CD4-positive, alpha-beta T cell treated with Interleukin-21 for 1 hour (primary cell): ENCODE measurements around the gene DNAJB9.
A peak's percentile ranks its signal among the peaks of the same experiment; 100 is the strongest.

Experiments
- DNase-seq: peaks from one replicate; pipeline ENCODE4 v3.0.0-alpha.2; 2020

The DNAJB9 gene

GRCh38 chr7:108570146-108570755 lies 577 bp downstream of the DNAJB9 start:
- DNase-seq, result peak; percentile 59

DNA sequence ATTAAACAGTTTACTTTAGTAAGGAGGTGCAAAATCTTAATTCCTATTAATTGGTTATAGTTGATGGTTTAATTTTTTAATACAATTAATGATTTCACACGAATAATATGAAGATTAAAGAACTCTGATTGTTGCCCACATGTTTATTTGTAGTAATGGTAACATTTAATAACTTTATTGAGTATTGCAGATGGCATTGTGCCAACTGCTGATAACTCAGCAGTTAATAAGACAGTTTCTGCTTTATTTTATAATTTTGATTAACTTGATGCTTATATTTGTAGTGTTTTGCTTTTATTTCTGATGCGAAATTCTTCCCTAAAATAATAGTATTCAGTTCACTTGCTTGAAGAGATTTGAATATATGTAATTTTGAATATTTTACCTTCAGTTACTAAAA lies 2.8 kb downstream of the DNAJB9 start:
- DNase-seq, result no peak

DNA sequence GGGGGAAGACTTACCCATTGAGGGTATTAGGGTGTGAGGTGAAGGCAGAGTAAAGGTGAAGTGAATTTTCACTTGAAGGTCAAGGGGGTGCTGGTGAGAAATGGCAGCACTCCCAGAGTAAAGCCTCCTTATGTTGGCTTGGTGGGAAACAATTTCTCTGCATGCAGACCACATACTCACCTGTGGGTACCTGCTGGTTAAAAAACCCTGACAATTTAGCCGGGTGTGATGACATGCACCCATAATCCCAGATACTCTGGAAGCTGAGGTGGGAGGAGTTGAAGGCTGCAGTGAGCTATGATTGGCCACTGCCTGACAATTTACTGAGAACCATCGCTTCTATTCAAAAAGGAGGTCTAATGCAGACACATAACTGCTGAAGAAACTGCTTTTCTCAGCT lies 5.5 kb downstream of the DNAJB9 start:
- no peak for DNase-seq

DNA sequence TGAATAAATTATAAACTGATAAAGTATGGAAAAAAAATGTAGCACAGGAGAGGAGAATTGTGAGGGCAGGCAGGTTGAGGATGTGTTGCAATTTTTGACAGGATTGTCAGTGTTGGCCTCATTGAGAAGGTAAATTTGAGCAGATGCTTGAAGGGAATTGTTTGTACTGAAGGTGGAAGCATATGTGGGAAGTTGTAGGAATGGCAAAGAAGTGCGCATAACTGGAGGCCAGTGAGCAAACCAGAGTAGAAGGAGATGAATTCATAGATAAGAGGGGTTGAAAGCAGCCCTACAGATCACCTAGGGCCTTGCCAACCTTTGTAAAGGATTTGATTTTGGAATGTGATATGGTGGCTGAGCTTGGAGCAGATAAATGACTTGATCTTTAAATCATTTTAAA lies 6.4 kb downstream of the DNAJB9 start:
- no peak for DNase-seq

GRCh38 chr7:108578937-108579336 lies 9.3 kb downstream of the DNAJB9 start:
- no peak for DNase-seq

GRCh38 chr7:108580298-108580697 lies 10.6 kb downstream of the DNAJB9 start:
- DNase-seq, result no peak

DNA sequence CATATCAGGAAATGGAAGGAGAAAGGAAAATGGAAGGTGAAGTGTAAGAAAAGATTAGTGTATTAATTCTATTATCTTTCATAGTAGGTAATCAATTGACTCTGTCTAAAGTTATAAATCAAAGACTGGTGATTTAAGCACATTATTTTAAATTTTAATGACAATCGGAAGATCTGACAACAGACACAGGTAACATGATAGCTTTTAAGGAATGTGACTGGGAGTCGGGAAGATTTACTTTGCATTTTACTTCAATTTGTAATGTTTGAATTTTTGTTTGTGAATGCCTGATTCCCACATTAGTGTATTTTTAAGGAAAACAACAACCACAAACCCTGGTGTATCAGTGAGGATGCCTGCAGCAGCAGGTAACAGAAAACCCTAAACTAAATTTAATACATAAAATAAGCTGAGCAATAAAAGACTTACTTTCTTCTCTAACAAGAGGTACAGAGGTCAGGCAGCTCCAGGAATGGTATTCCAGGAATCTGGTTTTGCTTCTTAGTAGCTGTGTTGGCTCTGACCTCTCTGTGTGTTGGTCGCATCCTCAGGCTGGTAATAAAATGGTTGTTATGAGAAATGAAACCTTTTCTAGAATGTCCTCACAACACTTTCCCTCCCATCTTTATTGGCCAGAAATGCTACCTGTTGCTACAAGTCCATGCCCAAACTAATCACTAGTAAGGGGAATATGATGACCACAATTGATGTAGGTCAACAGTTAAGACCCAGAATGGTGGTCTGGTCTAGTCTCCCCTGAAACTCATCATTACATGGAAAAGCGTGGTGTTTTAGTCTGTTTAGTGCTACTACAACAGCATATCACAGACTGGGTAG lies 12.2 kb downstream of the DNAJB9 start:
- no peak for DNase-seq

GRCh38 chr7:108584211-108584610 lies 14.5 kb downstream of the DNAJB9 start:
- DNase-seq, result no peak

DNA sequence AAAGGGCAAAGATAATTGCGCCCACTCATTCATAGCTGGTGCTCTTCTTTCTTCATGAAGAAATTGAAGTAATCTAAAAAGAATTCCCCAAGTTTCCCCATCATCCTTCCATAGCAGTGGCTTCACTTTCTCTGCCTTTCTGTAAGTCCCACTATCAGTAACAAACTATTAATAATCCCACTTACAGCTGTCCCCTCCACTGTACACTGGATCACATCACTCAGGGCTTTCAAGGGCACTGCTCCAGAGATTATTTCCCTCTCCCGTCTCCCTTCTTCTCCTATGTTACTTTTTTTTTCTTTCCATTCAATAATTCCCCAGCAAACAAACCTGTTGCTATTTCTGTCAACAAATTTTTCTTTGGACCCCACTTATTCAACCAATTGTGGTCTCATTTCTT lies 16.2 kb downstream of the DNAJB9 start:
- DNase-seq, result no peak

GRCh38 chr7:108586274-108586710 lies 16.6 kb downstream of the DNAJB9 start:
- no peak for DNase-seq

GRCh38 chr7:108589199-108589598 lies 19.5 kb downstream of the DNAJB9 start:
- DNase-seq, result no peak

- no peak for DNase-seq
Observed at GRCh38 chr7:108589874-108590273, 20.2 kb downstream of the DNAJB9 start.

GRCh38 chr7:108590606-108591005 lies 20.9 kb downstream of the DNAJB9 start:
- DNase-seq, result no peak

- no peak for DNase-seq
Observed at GRCh38 chr7:108592646-108593201, 23.1 kb downstream of the DNAJB9 start.

DNA sequence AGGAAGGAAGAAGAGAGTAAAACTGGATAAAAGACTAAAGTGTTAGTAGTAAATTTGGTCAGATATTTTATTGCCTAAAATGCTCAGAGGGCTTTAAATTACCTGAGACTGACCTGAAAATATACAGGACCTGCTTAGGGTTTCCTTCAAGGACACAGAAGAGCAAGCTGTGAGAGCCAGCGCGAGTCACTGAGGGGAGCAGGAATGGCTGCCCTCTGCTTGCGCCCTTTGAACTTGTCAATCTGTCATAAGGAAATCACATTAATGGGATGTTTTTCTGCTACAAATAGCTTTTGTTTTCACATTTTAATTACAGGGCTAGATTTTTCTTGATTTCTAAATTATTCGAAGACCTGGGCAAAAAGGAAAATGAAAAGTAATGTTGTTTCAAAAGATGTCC lies 26.9 kb downstream of the DNAJB9 start:
- no peak for DNase-seq

DNA sequence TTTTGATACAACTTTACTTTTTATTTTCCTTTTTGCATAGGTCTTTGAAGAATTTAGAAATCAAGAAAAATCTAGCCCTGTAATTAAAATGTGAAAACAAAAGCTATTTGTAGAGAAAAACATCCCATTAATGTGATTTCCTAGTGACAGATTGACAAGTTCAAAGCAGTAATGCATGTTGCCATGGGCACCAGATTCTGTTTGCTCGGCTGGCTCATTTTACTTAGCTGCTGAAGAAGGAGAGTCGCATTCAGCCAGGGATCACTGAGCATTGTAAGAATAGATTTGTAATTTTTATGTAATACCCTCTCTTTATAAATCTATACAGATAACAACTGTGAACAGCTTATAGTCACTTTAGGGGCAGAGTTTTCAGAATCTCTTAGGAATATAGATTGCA lies 28.5 kb downstream of the DNAJB9 start:
- no peak for DNase-seq

- no peak for DNase-seq
Observed at GRCh38 chr7:108598914-108599580, 29.4 kb downstream of the DNAJB9 start.

- DNase-seq, result no peak
Observed at GRCh38 chr7:108600399-108600798, 30.7 kb downstream of the DNAJB9 start.

DNA sequence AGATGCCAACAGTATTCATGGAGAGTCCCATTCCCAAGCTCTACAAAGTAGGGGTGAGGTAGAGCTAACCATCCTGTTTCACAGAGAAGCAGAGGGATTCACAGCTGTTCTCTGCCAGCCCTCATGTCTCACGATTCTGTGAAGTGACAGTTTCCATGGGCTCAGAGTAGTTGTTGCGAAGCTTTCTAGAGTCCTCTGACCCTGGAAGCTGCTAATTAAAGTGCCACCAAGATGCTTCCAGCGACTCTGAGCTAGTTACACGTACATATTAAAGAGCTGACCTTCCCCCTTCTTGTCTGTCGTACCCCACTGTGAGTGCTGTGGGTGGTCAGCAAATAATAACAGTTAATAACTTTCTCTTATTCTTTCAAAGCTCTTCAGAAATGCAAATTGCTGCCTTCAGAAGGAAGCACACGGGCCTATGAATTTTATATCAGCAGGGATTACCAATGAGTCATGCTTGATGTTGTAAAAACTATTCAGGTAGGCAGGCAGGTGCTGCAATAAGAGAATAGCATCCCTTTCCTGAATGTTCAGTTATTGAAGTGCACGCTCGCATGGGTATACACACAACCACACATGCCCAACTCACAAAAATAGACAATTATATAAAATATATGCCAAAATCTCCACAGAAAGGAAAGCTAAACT lies 34.1 kb downstream of the DNAJB9 start:
- no peak for DNase-seq

DNA sequence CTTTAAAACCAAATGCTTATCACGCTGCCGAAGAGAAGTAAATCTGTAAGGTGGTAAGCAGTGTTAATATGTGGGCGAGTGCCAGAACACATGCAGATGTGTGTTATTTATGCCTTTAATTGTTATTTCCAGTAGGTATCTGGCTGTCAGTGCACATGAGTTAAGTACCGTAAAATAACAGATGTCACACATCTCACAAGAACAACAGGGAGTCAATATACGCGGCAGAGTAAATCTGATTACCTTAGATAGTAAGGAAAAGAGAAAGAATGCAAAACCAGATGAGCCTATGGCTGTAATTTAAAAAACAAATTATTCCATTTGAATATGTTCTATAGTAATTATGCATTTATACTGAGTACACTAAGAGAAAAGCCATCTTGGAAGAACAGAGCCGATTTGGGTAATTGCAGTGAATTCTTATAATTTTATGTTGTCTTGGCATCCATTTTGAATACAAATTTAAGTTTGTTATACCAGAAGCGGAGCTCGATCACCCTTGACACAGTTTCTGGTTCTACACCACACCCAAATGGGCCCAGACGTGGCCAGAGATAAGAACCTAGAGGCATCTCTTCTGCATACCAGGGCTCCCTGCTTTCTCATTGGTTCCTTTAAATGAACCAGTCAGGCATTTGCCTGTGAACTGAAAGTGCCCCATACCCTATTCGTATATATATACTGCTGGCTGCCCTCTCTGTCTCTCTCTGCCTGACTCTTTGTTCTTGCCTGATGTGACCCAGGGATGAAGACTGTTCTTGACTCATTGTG lies 34.8 kb downstream of the DNAJB9 start:
- DNase-seq, result no peak

- no peak for DNase-seq
Observed at GRCh38 chr7:108605559-108606201, 36.0 kb downstream of the DNAJB9 start.

- DNase-seq, result no peak
Observed at GRCh38 chr7:108609643-108610042, 40.0 kb downstream of the DNAJB9 start.
